Upper lobe of left lung (tissue), 4 donors: ENCODE results near the gene COX6B2.

Source experiments
- CTCF ChIP-seq, 6 experiments: fragments of 450-650 bp in 4 of 6; fragments of 200-600 bp in 2 of 6; sonication (generic) in 2 of 6; IDR thresholded peaks; one replicate each; pipeline ENCODE4 v1.5.1; 2016 to 2019; ENCODE audit warnings: antibody characterized with exemption in 6 of 6
- POLR2A ChIP-seq, 4 donors: fragments of 450-650 bp; IDR thresholded peaks; one replicate each; pipeline ENCODE4 v1.5.1; 2016 to 2017; ENCODE audit warnings: antibody characterized with exemption in 4 of 4, mild to moderate bottlenecking in 2 of 4

- TF ChIP-seq CTCF (IDR thresholded peaks at IDR 0.05) (no peak), POLR2A (IDR thresholded peaks at IDR 0.05) (no peak)
Measured at GRCh38 chr19:55382013-55382412, 27.5 kb upstream of the COX6B2 start.
